Measurements from ENCODE around the gene SERPINE3. TPM values are rescaled to one million over a fixed set of nuclear protein-coding genes. Genes with fewer than 3 reads are reported as not detected.

SERPINE3 gene
- total RNA-seq, 1 donor from 2014 or later, result 0.47 TPM

DNA sequence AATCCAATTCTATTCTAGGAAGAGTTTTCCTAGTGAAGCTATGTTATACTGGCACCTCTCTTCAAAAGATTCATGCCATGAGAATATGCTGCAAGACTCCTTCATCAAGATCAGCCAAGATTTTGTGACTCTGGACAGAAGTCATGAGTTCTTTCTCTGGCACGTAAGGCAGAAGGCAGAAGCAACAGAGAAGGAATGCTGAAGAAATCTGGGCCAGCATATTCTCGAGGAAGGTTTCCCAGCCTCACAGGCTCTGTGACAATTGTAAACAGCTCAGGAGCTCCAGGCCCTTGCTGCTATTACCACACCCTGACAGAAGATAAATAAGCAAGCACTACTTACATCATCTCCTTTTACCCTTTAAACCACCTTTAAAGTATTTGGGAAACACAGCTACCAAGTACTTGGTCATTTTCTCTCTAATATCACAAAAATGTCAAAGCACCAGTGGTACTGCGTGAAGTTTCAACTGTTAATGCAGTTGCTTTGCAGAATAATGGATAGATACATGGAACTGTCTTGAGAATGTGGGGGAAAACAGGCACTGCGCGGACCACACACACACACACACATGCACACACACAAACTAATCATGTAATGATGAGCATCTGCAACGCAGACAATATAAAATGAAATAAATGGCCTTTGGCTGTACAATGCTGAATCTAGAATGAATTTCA, 57.9 kb downstream of the SERPINE3 start:
- no peak for TF ChIP-seq EZH2phosphoT487 (IDR thresholded peaks at IDR 0.05)
- TF ChIP-seq, protein P1, sequence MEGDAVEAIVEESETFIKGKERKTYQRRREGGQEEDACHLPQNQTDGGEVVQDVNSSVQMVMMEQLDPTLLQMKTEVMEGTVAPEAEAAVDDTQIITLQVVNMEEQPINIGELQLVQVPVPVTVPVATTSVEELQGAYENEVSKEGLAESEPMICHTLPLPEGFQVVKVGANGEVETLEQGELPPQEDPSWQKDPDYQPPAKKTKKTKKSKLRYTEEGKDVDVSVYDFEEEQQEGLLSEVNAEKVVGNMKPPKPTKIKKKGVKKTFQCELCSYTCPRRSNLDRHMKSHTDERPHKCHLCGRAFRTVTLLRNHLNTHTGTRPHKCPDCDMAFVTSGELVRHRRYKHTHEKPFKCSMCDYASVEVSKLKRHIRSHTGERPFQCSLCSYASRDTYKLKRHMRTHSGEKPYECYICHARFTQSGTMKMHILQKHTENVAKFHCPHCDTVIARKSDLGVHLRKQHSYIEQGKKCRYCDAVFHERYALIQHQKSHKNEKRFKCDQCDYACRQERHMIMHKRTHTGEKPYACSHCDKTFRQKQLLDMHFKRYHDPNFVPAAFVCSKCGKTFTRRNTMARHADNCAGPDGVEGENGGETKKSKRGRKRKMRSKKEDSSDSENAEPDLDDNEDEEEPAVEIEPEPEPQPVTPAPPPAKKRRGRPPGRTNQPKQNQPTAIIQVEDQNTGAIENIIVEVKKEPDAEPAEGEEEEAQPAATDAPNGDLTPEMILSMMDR (IDR thresholded peaks at IDR 0.05), result no peak
- TF ChIP-seq EZH2 (IDR thresholded peaks at IDR 0.05), result no peak
- Mint-ChIP-seq H3K9me3 (no peaks in the 10 kb centered on the region), H3K27me3 (ENCODE audit: insufficient read depth, low read depth) (peaks cover 3% of the 10 kb centered on the region), H3K4me3 (no peak overlapping the region), H3K27ac (no peak overlapping the region), H3K4me1 (peaks cover 2% of the 10 kb centered on the region), H3K36me3 (peaks cover 25% of the 10 kb centered on the region)
- Histone ChIP-seq H2AFZ (replicated peaks) (no peak overlapping the region), H4K20me1 (ENCODE audit: low read depth) (peaks cover 27% of the 10 kb centered on the region), H3K27ac (peak overlapping the region; percentile 13), H3K9me3 (ENCODE audit: low read depth) (no peaks in the 10 kb centered on the region), H3K9ac (no peak overlapping the region), H3K4me2 (peak overlapping the region; percentile 25), H3K79me2 (ENCODE audit: low read depth) (peaks cover 100% of the 10 kb centered on the region), H3K36me3 (peaks cover 6% of the 10 kb centered on the region), H3K4me1 (peaks cover 13% of the 10 kb centered on the region), H3K4me3 (no peak overlapping the region), H3F3A (ENCODE audit: low read depth) (peaks cover 44% of the 10 kb centered on the region), H3K27me3 (no peaks in the 10 kb centered on the region)
- DNase-seq (ENCODE audit: low spot score), result peak; percentile 21

DNA sequence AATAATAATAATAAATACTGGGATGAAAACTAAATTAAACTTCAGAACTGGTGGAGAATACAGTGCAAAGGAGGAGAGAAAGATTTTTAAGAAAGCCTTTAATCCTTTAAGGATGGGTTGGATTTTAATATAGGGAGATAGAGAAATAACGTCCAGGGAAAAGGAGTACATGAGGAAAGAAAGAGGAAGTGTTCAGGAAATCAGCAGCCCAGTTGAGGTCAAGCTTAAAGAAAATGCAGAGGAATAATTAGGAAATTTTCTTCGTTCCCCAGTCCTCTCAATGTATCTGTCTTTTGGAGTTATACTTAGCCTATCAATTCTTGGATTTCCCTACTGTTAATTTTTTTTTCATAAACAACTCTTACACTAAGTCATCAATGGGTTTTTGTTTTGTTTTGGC, 65.7 kb downstream of the SERPINE3 start:
- Histone ChIP-seq H3K4me3 (no peak overlapping the region), H3F3A (ENCODE audit: low read depth) (peaks cover 26% of the 10 kb centered on the region), H3K27me3 (no peaks in the 10 kb centered on the region), H3K4me1 (no peaks in the 10 kb centered on the region), H3K9ac (no peak overlapping the region), H3K79me2 (ENCODE audit: low read depth) (peaks cover 99% of the 10 kb centered on the region), H3K27ac (peak overlapping the region; percentile 31), H4K20me1 (ENCODE audit: low read depth) (peaks cover 7% of the 10 kb centered on the region), H3K36me3 (peaks cover 12% of the 10 kb centered on the region), H3K4me2 (no peak overlapping the region), H2AFZ (replicated peaks) (no peak overlapping the region), H3K9me3 (ENCODE audit: low read depth) (no peaks in the 10 kb centered on the region)
- Mint-ChIP-seq H3K9me3 (no peaks in the 10 kb centered on the region), H3K4me1 (no peaks in the 10 kb centered on the region), H3K36me3 (peaks cover 31% of the 10 kb centered on the region), H3K27me3 (ENCODE audit: insufficient read depth, low read depth) (no peaks in the 10 kb centered on the region), H3K4me3 (no peak overlapping the region), H3K27ac (no peak overlapping the region)
- TF ChIP-seq, protein P1 (IDR thresholded peaks at IDR 0.05), result no peak
- no peak for TF ChIP-seq EZH2phosphoT487 (IDR thresholded peaks at IDR 0.05)
- no peak for TF ChIP-seq EZH2 (IDR thresholded peaks at IDR 0.05)
- DNase-seq (ENCODE audit: low spot score), result no peak

DNA sequence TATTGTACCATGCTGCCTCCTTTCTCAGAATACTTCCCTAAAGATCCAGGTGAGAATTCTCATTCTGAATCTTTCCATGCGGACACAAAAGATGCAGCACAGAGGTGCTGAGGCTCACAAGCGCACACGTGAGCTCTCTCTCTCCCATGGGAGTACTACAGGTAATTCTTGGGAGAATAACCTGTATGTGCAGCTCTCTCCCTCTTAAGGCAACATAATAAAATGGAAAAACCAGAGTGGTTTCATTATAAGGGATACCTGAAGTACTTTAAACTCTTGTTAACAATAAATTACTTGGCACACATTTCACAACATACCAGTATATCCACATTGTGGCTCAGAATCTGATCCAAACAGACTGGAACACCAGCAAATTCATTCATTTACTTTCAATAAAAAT, 72.9 kb downstream of the SERPINE3 start:
- H4K20me1 ChIP-seq (ENCODE audit: low read depth), result peaks cover 3% of the 10 kb centered on the region

More for the DNA sequence above, 72.9 kb downstream of the SERPINE3 start:
- Histone ChIP-seq H3F3A (ENCODE audit: low read depth) (peaks cover 37% of the 10 kb centered on the region), H3K27ac (no peak overlapping the region), H3K9ac (no peak overlapping the region), H3K4me3 (no peak overlapping the region), H3K36me3 (peaks cover 41% of the 10 kb centered on the region), H3K4me1 (no peaks in the 10 kb centered on the region), H2AFZ (replicated peaks) (no peak overlapping the region), H3K79me2 (ENCODE audit: low read depth) (peaks cover 100% of the 10 kb centered on the region), H3K4me2 (no peak overlapping the region), H3K9me3 (ENCODE audit: low read depth) (peaks cover 17% of the 10 kb centered on the region), H3K27me3 (no peaks in the 10 kb centered on the region)
- TF ChIP-seq EZH2 (IDR thresholded peaks at IDR 0.05), result no peak
- TF ChIP-seq, protein P1 (IDR thresholded peaks at IDR 0.05), result no peak
- TF ChIP-seq EZH2phosphoT487 (IDR thresholded peaks at IDR 0.05), result no peak
- no peak overlapping the region for H3K27ac Mint-ChIP-seq
- no peaks in the 10 kb centered on the region for H3K4me1 Mint-ChIP-seq
- DNase-seq (ENCODE audit: low spot score), result no peak
- no peak overlapping the region for H3K4me3 Mint-ChIP-seq
- peaks cover 36% of the 10 kb centered on the region for H3K36me3 Mint-ChIP-seq
- no peaks in the 10 kb centered on the region for H3K27me3 Mint-ChIP-seq (ENCODE audit: insufficient read depth, low read depth)
- H3K9me3 Mint-ChIP-seq, result peaks cover 11% of the 10 kb centered on the region

Small RNAs within 50 kb of the gene (microRNA-seq; reads per million reads assigned to microRNA genes)
- gene MIR5693, result not detected

Small RNAs within 50 kb of the gene (small RNA-seq; reads per million reads assigned to genes)
- not detected for gene MIR5693

Other genes with a start within 250 kb of the SERPINE3 start
- gene C13orf42, start 228.4 kb upstream of the SERPINE3 start, total RNA-seq (ENCODE audit: low replicate concordance), result 0.65 and 0.96 TPM in 2 replicates
- 22.6 and 41.1 TPM in 2 replicates for gene FAM124A, start 117.3 kb upstream of the SERPINE3 start, total RNA-seq (ENCODE audit: low replicate concordance)
- 64.0 and 84.0 TPM in 2 replicates for gene INTS6, start 113.3 kb downstream of the SERPINE3 start, total RNA-seq (ENCODE audit: low replicate concordance)
- gene WDFY2, start 244.8 kb downstream of the SERPINE3 start, total RNA-seq (ENCODE audit: low replicate concordance), result 18.3 and 18.4 TPM in 2 replicates